Measurements from ENCODE around the gene TMEM40. TPM values are rescaled to one million over a fixed set of nuclear protein-coding genes. Genes with fewer than 3 reads are reported as not detected.

Gene TMEM40
- total and polyA plus RNA-seq, 2 experiments from 2014 or later: 0.14 to 0.48 TPM

DNA sequence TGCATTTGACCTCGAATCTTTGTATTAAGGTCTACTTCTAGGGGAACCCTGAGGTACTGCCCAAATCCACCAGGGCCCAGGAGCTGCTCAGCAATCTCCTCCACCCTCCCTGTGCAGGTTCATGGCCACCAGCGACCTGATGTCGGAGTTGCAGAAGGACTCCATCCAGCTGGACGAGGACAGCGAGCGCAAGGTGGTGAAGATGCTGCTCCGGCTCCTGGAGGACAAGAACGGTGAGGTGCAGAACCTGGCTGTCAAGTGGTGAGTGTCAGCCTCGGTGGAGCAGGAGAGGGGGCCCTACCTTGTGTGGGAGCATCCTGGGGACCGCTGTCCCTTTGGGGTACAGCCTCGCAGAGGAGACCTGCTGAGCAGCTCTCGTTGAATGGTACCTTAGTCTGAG lies 44.3 kb upstream of the TMEM40 start:
- Histone ChIP-seq H3K9me2 (ENCODE audit: insufficient read depth) (no peaks in the 10 kb centered on the region), H3K36me3 (ENCODE audit: insufficient read depth) (0 out of 2 replicates have a peak, but pooled peaks cover 4% of the 10 kb centered on the region), H3F3A (replicated peaks; ENCODE audit: low read depth) (no peaks in the 10 kb centered on the region), H3K79me2 (replicated peaks; ENCODE audit: insufficient read depth) (no peaks in the 10 kb centered on the region), H3K4me2 (no peak overlapping the region), H3K4me1 (ENCODE audit: insufficient read depth) (no peaks in the 10 kb centered on the region), H3K27me3 (ENCODE audit: insufficient read depth) (no peaks in the 10 kb centered on the region), H3K4me3 (no peak overlapping the region), H3K27ac (ENCODE audit: low read depth) (no peak overlapping the region), H2AFZ (no peak overlapping the region), H4K20me1 (replicated peaks; ENCODE audit: insufficient read depth) (no peaks in the 10 kb centered on the region)
- peaks cover 3% of the 10 kb centered on the region for H3K27me3 Mint-ChIP-seq (ENCODE audit: insufficient read depth, low read depth, poor library complexity)
- H3K9me3 Mint-ChIP-seq: no peaks in the 10 kb centered on the region
- ATAC-seq (no peak), DNase-seq (ENCODE audit: low spot score) (no peak)
- TF ChIP-seq NANOG (IDR thresholded peaks at IDR 0.05; ENCODE audit: borderline replicate concordance): no peak
- no peak for TF ChIP-seq CREB1 (CRISPR knock-in tag; IDR thresholded peaks at IDR 0.05; ENCODE audit: low read depth)
- TF ChIP-seq, protein P1, sequence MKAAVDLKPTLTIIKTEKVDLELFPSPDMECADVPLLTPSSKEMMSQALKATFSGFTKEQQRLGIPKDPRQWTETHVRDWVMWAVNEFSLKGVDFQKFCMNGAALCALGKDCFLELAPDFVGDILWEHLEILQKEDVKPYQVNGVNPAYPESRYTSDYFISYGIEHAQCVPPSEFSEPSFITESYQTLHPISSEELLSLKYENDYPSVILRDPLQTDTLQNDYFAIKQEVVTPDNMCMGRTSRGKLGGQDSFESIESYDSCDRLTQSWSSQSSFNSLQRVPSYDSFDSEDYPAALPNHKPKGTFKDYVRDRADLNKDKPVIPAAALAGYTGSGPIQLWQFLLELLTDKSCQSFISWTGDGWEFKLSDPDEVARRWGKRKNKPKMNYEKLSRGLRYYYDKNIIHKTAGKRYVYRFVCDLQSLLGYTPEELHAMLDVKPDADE (IDR thresholded peaks at IDR 0.05): no peak
- TF ChIP-seq, protein P2, sequence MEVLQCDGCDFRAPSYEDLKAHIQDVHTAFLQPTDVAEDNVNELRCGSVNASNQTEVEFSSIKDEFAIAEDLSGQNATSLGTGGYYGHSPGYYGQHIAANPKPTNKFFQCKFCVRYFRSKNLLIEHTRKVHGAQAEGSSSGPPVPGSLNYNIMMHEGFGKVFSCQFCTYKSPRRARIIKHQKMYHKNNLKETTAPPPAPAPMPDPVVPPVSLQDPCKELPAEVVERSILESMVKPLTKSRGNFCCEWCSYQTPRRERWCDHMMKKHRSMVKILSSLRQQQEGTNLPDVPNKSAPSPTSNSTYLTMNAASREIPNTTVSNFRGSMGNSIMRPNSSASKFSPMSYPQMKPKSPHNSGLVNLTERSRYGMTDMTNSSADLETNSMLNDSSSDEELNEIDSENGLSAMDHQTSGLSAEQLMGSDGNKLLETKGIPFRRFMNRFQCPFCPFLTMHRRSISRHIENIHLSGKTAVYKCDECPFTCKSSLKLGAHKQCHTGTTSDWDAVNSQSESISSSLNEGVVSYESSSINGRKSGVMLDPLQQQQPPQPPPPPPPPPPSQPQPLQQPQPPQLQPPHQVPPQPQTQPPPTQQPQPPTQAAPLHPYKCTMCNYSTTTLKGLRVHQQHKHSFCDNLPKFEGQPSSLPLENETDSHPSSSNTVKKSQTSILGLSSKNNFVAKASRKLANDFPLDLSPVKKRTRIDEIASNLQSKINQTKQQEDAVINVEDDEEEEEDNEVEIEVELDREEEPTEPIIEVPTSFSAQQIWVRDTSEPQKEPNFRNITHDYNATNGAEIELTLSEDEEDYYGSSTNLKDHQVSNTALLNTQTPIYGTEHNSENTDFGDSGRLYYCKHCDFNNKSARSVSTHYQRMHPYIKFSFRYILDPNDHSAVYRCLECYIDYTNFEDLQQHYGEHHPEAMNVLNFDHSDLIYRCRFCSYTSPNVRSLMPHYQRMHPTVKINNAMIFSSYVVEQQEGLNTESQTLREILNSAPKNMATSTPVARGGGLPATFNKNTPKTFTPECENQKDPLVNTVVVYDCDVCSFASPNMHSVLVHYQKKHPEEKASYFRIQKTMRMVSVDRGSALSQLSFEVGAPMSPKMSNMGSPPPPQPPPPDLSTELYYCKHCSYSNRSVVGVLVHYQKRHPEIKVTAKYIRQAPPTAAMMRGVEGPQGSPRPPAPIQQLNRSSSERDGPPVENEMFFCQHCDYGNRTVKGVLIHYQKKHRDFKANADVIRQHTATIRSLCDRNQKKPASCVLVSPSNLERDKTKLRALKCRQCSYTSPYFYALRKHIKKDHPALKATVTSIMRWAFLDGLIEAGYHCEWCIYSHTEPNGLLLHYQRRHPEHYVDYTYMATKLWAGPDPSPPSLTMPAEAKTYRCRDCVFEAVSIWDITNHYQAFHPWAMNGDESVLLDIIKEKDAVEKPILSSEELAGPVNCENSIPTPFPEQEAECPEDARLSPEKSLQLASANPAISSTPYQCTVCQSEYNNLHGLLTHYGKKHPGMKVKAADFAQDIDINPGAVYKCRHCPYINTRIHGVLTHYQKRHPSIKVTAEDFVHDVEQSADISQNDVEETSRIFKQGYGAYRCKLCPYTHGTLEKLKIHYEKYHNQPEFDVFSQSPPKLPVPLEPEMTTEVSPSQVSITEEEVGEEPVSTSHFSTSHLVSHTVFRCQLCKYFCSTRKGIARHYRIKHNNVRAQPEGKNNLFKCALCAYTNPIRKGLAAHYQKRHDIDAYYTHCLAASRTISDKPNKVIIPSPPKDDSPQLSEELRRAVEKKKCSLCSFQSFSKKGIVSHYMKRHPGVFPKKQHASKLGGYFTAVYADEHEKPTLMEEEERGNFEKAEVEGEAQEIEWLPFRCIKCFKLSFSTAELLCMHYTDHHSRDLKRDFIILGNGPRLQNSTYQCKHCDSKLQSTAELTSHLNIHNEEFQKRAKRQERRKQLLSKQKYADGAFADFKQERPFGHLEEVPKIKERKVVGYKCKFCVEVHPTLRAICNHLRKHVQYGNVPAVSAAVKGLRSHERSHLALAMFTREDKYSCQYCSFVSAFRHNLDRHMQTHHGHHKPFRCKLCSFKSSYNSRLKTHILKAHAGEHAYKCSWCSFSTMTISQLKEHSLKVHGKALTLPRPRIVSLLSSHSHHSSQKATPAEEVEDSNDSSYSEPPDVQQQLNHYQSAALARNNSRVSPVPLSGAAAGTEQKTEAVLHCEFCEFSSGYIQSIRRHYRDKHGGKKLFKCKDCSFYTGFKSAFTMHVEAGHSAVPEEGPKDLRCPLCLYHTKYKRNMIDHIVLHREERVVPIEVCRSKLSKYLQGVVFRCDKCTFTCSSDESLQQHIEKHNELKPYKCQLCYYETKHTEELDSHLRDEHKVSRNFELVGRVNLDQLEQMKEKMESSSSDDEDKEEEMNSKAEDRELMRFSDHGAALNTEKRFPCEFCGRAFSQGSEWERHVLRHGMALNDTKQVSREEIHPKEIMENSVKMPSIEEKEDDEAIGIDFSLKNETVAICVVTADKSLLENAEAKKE (CRISPR knock-in tag; IDR thresholded peaks at IDR 0.05): no peak
- TF ChIP-seq STAT1 (IDR thresholded peaks at IDR 0.05; ENCODE audit: unreplicated experiment): no peak
- TF ChIP-seq, protein P3, sequence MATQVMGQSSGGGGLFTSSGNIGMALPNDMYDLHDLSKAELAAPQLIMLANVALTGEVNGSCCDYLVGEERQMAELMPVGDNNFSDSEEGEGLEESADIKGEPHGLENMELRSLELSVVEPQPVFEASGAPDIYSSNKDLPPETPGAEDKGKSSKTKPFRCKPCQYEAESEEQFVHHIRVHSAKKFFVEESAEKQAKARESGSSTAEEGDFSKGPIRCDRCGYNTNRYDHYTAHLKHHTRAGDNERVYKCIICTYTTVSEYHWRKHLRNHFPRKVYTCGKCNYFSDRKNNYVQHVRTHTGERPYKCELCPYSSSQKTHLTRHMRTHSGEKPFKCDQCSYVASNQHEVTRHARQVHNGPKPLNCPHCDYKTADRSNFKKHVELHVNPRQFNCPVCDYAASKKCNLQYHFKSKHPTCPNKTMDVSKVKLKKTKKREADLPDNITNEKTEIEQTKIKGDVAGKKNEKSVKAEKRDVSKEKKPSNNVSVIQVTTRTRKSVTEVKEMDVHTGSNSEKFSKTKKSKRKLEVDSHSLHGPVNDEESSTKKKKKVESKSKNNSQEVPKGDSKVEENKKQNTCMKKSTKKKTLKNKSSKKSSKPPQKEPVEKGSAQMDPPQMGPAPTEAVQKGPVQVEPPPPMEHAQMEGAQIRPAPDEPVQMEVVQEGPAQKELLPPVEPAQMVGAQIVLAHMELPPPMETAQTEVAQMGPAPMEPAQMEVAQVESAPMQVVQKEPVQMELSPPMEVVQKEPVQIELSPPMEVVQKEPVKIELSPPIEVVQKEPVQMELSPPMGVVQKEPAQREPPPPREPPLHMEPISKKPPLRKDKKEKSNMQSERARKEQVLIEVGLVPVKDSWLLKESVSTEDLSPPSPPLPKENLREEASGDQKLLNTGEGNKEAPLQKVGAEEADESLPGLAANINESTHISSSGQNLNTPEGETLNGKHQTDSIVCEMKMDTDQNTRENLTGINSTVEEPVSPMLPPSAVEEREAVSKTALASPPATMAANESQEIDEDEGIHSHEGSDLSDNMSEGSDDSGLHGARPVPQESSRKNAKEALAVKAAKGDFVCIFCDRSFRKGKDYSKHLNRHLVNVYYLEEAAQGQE (IDR thresholded peaks at IDR 0.05; ENCODE audit: unreplicated experiment): no peak
- no peak for TF ChIP-seq ZNF114 (CRISPR knock-in tag; IDR thresholded peaks at IDR 0.05)
- no peak for TF ChIP-seq ZNF331 (CRISPR knock-in tag; IDR thresholded peaks at IDR 0.05; ENCODE audit: low read depth)
- TF ChIP-seq EZH2phosphoT487 (IDR thresholded peaks at IDR 0.05; ENCODE audit: unreplicated experiment): no peak
- H3K4me1 Mint-ChIP-seq: peaks cover 2% of the 10 kb centered on the region; the same call in 1 of the 3 replicates
- H3K4me3 Mint-ChIP-seq: no peak overlapping the region
- peaks cover 24% of the 10 kb centered on the region for H3K36me3 Mint-ChIP-seq (ENCODE audit: low read depth)
- no peak overlapping the region for H3K27ac Mint-ChIP-seq

Data from GM23338 (cell line).